Neural cell (in vitro differentiated cells): ENCODE data around the gene PSMA4.

Experiments
- EP300 ChIP-seq: fragments of 450-650 bp; conservative IDR thresholded peaks from 2 replicates; pipeline ENCODE4 v1.6.1; 2014; ENCODE audit warnings: antibody characterized with exemption, mild to moderate bottlenecking, moderate library complexity; ENCODE audit not compliant: poor library complexity, severe bottlenecking
- EZH2 ChIP-seq: fragments of 200-600, 300-800 bp; shearing (Covaris generic), sonication (generic); IDR thresholded peaks from 2 replicates; pipeline ENCODE4 v1.6.1; 2014; ENCODE audit warnings: antibody characterized with exemption, low read length, borderline replicate concordance, mild to moderate bottlenecking; ENCODE audit not compliant: insufficient read depth, poor library complexity, severe bottlenecking
- MXI1 ChIP-seq: fragments of 450-650 bp; conservative IDR thresholded peaks from 2 replicates; pipeline ENCODE4 v1.6.1; 2014; ENCODE audit warnings: antibody characterized with exemption, mild to moderate bottlenecking; ENCODE audit not compliant: poor library complexity, severe bottlenecking
- POLR2AphosphoS5 ChIP-seq: IDR thresholded peaks from 2 replicates; pipeline ENCODE4 v1.6.1; 2012
- RAD21 ChIP-seq: fragments of 450-650 bp; conservative IDR thresholded peaks from 2 replicates; pipeline ENCODE4 v1.6.1; 2014; ENCODE audit warnings: antibody characterized with exemption, mild to moderate bottlenecking, moderate library complexity
- SMC3 ChIP-seq: fragments of 450-650 bp; conservative IDR thresholded peaks from 2 replicates; pipeline ENCODE4 v1.6.1; 2014; ENCODE audit warnings: antibody characterized with exemption, mild to moderate bottlenecking, moderate library complexity; ENCODE audit not compliant: poor library complexity
- TAF1 ChIP-seq: IDR thresholded peaks from 2 replicates; pipeline ENCODE4 v1.6.1; 2012; ENCODE audit warnings: low read depth
- TF ChIP-seq, protein P1 (sequence below): fragments of 450-650 bp; IDR thresholded peaks from 2 replicates; pipeline ENCODE4 v1.5.1; 2014; ENCODE audit warnings: antibody characterized with exemption, mild to moderate bottlenecking, moderate library complexity; ENCODE audit not compliant: poor library complexity, severe bottlenecking
- TF ChIP-seq, protein P2 (sequence below): IDR thresholded peaks from 2 replicates; pipeline ENCODE4 v1.6.1; 2012; ENCODE audit warnings: borderline replicate concordance

DNA sequence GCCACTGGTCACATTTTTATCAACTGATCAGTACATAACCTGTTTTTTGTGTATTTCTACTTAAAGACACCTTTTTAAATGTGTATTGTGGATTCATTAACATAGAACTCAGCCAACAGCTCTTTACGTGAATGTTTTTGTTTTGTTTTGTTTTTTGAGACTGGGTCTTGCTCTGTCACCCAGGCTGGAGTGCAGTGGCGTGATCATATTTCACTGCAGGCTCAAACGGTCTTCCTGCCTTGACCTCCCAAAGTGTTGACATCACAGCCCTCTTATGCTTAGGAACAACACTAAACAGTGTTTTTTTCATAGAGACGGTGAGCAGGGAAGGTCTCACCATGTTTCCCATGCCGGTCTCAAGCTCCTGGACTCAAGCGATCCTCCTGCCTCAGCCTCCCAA, 9.9 kb downstream of the PSMA4 start:
- no peak for TF ChIP-seq RAD21
- no peak for TF ChIP-seq EZH2
- TF ChIP-seq, protein P1, sequence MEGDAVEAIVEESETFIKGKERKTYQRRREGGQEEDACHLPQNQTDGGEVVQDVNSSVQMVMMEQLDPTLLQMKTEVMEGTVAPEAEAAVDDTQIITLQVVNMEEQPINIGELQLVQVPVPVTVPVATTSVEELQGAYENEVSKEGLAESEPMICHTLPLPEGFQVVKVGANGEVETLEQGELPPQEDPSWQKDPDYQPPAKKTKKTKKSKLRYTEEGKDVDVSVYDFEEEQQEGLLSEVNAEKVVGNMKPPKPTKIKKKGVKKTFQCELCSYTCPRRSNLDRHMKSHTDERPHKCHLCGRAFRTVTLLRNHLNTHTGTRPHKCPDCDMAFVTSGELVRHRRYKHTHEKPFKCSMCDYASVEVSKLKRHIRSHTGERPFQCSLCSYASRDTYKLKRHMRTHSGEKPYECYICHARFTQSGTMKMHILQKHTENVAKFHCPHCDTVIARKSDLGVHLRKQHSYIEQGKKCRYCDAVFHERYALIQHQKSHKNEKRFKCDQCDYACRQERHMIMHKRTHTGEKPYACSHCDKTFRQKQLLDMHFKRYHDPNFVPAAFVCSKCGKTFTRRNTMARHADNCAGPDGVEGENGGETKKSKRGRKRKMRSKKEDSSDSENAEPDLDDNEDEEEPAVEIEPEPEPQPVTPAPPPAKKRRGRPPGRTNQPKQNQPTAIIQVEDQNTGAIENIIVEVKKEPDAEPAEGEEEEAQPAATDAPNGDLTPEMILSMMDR = no peak
- TF ChIP-seq POLR2AphosphoS5 = no peak
- TF ChIP-seq TAF1 = no peak
- no peak for TF ChIP-seq SMC3
- TF ChIP-seq EP300 = no peak
- TF ChIP-seq, protein P2, sequence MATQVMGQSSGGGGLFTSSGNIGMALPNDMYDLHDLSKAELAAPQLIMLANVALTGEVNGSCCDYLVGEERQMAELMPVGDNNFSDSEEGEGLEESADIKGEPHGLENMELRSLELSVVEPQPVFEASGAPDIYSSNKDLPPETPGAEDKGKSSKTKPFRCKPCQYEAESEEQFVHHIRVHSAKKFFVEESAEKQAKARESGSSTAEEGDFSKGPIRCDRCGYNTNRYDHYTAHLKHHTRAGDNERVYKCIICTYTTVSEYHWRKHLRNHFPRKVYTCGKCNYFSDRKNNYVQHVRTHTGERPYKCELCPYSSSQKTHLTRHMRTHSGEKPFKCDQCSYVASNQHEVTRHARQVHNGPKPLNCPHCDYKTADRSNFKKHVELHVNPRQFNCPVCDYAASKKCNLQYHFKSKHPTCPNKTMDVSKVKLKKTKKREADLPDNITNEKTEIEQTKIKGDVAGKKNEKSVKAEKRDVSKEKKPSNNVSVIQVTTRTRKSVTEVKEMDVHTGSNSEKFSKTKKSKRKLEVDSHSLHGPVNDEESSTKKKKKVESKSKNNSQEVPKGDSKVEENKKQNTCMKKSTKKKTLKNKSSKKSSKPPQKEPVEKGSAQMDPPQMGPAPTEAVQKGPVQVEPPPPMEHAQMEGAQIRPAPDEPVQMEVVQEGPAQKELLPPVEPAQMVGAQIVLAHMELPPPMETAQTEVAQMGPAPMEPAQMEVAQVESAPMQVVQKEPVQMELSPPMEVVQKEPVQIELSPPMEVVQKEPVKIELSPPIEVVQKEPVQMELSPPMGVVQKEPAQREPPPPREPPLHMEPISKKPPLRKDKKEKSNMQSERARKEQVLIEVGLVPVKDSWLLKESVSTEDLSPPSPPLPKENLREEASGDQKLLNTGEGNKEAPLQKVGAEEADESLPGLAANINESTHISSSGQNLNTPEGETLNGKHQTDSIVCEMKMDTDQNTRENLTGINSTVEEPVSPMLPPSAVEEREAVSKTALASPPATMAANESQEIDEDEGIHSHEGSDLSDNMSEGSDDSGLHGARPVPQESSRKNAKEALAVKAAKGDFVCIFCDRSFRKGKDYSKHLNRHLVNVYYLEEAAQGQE = no peak
- no peak for TF ChIP-seq MXI1
